DOHH2 (cell line): ENCODE measurements around the gene MICAL3.

ENCODE experiments used
- H3F3A ChIP-seq: fragments of 200-600 bp; sonication (generic), shearing (Covaris generic); 2 replicates; pipeline ENCODE4 v1.6.0; 2016; ENCODE audit warnings: antibody characterized with exemption, mild to moderate bottlenecking; ENCODE audit not compliant: control insufficient read depth, insufficient read depth
- H3K27ac ChIP-seq: fragments of 200-600 bp; sonication (generic); 2 replicates; pipeline ENCODE4 v1.5.1; 2014; ENCODE audit warnings: low read depth, mild to moderate bottlenecking, low read length, moderate library complexity
- H3K27me3 ChIP-seq: fragments of 200-600 bp; sonication (generic); 2 replicates; pipeline ENCODE4 v1.6.1; 2014; ENCODE audit warnings: mild to moderate bottlenecking, low read length, mixed read lengths; ENCODE audit not compliant: control insufficient read depth
- H3K36me3 ChIP-seq: fragments of 200-600 bp; sonication (generic); 2 replicates; pipeline ENCODE4 v1.6.1; 2014; ENCODE audit warnings: mild to moderate bottlenecking, low read length, moderate library complexity, mixed read lengths; ENCODE audit not compliant: control insufficient read depth
- H3K4me1 ChIP-seq: fragments of 200-600 bp; sonication (generic); 2 replicates; pipeline ENCODE4 v1.6.1; 2014; ENCODE audit warnings: mild to moderate bottlenecking, low read length, mixed read lengths; ENCODE audit not compliant: control insufficient read depth
- H3K4me2 ChIP-seq: fragments of 200-600 bp; sonication (generic); 2 replicates; pipeline ENCODE4 v1.6.0; 2014; ENCODE audit warnings: mild to moderate bottlenecking, low read length, moderate library complexity
- H3K4me3 ChIP-seq: fragments of 200-600 bp; sonication (generic); 2 replicates; pipeline ENCODE4 v1.5.1; 2014; ENCODE audit warnings: mild to moderate bottlenecking, low read length, mixed read lengths
- H3K79me2 ChIP-seq: fragments of 200-600 bp; sonication (generic); 2 replicates; pipeline ENCODE4 v1.6.1; 2014; ENCODE audit warnings: mild to moderate bottlenecking, low read length, mixed read lengths; ENCODE audit not compliant: control insufficient read depth
- H3K9me2 ChIP-seq: fragments of 200-600 bp; sonication (generic); replicated peaks from 2 replicates; pipeline ENCODE4 v1.6.1; 2014; ENCODE audit warnings: mild to moderate bottlenecking, low read length, mixed read lengths; ENCODE audit not compliant: control insufficient read depth
- H3K9me3 ChIP-seq: fragments of 200-600 bp; sonication (generic); 2 replicates; pipeline ENCODE4 v1.6.1; 2014; ENCODE audit warnings: antibody characterized with exemption, low read length, mixed read lengths; ENCODE audit not compliant: control insufficient read depth, insufficient read depth
- H4K20me1 ChIP-seq: fragments of 200-600 bp; sonication (generic); 2 replicates; pipeline ENCODE4 v1.6.0; 2014; ENCODE audit warnings: low read depth, mild to moderate bottlenecking, antibody characterized with exemption, low read length, moderate library complexity; ENCODE audit not compliant: control insufficient read depth, insufficient read depth
- EZH2phosphoT487 ChIP-seq: fragments of 200-600 bp; sonication (generic); IDR thresholded peaks from 2 replicates; pipeline ENCODE4 v1.6.1; 2017; ENCODE audit warnings: borderline replicate concordance, mild to moderate bottlenecking, antibody characterized with exemption, low read length, moderate library complexity, mixed read lengths
- TF ChIP-seq, protein P1 (sequence below): fragments of 200-600 bp; sonication (generic); IDR thresholded peaks from one replicate; pipeline ENCODE4 v1.5.1; 2014; ENCODE audit warnings: antibody characterized with exemption, mild to moderate bottlenecking, low read depth, low read length; ENCODE audit not compliant: poor library complexity, severe bottlenecking

The MICAL3 gene

DNA sequence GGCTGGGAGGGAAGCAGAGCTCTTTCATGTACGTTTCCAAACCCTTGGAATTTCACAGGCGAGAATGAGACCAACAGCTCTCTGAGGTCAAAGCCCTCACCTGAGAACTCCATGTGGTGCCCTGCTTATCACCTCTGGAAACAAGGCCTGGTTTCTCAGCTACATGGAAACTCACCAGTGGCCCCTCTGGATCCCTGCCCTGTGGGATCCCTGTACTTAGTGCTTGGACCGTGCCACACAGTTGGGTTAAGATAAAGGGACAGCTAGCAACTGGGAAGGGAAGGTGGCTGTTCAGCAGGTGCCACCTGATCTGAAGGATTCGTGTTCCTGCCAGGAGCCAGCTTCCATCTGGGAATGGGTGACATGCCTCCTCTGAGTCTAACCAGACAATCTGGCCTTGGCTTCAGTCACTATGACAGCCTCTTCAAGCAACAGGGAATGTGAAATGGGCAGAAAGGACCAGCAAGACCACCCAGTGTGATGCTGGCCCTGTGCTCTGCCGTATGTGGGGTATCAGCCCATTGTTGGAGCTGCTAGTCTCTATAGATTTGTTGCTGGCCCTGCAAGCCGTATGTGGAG, 195.8 kb downstream of the MICAL3 start:
- no peak for TF ChIP-seq EZH2phosphoT487
- Histone ChIP-seq H3K79me2 (no peaks in the 10 kb centered on the region), H3K4me1 (no peaks in the 10 kb centered on the region), H3K4me3 (no peak overlapping the region), H4K20me1 (peaks cover 4% of the 10 kb centered on the region; the same call in 1 of the 2 replicates), H3K9me2 (no peaks in the 10 kb centered on the region), H3K4me2 (no peak overlapping the region), H3K27ac (no peak overlapping the region), H3K36me3 (peaks cover 37% of the 10 kb centered on the region), H3F3A (no peaks in the 10 kb centered on the region), H3K9me3 (no peaks in the 10 kb centered on the region), H3K27me3 (no peaks in the 10 kb centered on the region)

DNA sequence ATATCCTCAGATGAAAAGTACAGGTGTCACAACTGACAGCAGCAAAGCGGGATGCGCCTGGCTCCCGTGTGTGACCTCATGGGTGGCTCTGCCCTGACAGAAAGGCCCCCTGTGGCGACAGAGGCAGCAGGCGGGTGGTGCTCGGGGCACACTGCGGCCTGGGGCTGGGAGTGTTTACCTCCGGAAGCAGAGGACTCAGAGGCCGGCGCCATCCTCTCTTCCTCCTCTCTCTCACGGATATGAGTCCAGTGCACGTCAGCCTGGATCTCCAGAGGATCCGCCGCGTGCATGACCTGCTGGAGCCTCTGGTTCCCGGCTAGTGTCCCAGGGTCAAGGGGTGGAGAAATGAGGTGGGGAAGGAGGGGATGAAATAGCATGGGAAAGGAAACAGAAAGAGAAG, 196.9 kb downstream of the MICAL3 start:
- Histone ChIP-seq H3K9me3 (no peaks in the 10 kb centered on the region), H3K9me2 (no peaks in the 10 kb centered on the region), H4K20me1 (peaks cover 4% of the 10 kb centered on the region; the same call in 1 of the 2 replicates), H3K4me2 (no peak overlapping the region), H3K27ac (no peak overlapping the region), H3K27me3 (no peaks in the 10 kb centered on the region), H3K4me1 (no peaks in the 10 kb centered on the region), H3F3A (no peaks in the 10 kb centered on the region), H3K79me2 (no peaks in the 10 kb centered on the region), H3K4me3 (no peak overlapping the region), H3K36me3 (peaks cover 41% of the 10 kb centered on the region)
- TF ChIP-seq, protein P1, sequence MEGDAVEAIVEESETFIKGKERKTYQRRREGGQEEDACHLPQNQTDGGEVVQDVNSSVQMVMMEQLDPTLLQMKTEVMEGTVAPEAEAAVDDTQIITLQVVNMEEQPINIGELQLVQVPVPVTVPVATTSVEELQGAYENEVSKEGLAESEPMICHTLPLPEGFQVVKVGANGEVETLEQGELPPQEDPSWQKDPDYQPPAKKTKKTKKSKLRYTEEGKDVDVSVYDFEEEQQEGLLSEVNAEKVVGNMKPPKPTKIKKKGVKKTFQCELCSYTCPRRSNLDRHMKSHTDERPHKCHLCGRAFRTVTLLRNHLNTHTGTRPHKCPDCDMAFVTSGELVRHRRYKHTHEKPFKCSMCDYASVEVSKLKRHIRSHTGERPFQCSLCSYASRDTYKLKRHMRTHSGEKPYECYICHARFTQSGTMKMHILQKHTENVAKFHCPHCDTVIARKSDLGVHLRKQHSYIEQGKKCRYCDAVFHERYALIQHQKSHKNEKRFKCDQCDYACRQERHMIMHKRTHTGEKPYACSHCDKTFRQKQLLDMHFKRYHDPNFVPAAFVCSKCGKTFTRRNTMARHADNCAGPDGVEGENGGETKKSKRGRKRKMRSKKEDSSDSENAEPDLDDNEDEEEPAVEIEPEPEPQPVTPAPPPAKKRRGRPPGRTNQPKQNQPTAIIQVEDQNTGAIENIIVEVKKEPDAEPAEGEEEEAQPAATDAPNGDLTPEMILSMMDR, result no peak
- TF ChIP-seq EZH2phosphoT487, result no peak

DNA sequence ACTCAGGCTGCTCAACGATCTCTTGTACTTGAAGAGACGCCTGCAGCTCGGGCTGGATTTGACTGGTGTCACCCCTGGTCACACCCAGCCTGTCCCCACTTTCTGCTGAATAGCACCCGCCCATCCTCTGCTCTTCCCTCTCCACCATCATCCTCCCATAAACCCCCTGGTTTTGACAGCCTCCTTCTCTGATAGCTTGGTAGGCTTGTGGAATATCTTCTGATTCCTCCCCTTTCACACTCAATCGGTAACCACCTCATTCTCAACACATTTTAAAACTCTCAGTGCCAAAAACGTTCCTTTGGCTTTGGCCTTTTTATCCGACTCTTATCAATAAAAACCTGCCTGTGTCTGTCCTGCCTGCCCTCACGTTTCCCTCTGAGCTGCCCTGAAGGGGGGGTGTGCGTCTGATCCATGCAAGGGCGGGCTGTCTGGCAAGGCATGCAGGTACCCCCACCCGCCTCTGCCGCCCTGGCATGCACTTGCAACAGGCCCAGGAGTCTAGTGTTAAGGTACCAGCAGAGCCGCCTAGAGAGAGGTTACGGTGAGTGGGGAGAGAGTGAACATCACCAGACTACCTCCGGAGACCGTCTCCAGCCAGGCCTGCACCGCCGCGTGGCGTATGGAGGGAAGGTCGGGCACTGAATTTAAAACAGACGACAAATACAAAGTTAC, 198.3 kb downstream of the MICAL3 start:
- Histone ChIP-seq H3K4me3 (no peak overlapping the region), H3K27ac (no peak overlapping the region), H3F3A (no peaks in the 10 kb centered on the region), H3K79me2 (no peaks in the 10 kb centered on the region), H3K27me3 (no peaks in the 10 kb centered on the region), H3K4me2 (no peak overlapping the region), H3K4me1 (no peaks in the 10 kb centered on the region), H3K36me3 (peaks cover 42% of the 10 kb centered on the region), H3K9me3 (no peaks in the 10 kb centered on the region), H3K9me2 (no peaks in the 10 kb centered on the region), H4K20me1 (peaks cover 4% of the 10 kb centered on the region; the same call in 1 of the 2 replicates)
- TF ChIP-seq EZH2phosphoT487, result no peak
- TF ChIP-seq, protein P1, result no peak

DNA sequence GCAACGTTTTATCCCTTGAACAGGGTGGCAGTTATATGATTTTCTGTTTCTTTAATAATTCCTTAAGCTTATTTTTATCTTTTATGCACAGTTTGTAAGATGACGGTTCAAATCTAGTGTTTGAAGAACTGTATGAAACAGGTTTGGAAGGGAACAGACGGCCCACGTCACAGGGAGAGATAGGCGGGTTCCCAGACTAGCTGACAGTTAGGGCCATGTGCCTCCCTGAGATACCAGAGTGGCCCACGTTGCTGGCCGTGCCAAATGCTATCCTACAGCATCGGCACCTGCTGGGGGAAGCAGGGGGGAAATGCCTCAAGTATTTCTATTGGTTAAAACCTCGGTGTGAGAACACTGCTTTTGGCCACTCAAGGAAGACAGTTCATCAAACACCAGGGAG, 199.9 kb downstream of the MICAL3 start:
- TF ChIP-seq, protein P1, result no peak
- TF ChIP-seq EZH2phosphoT487, result no peak
- H3K9me2 ChIP-seq, result no peaks in the 10 kb centered on the region
- H3K79me2 ChIP-seq, result no peaks in the 10 kb centered on the region
- no peaks in the 10 kb centered on the region for H3F3A ChIP-seq
- no peaks in the 10 kb centered on the region for H3K27me3 ChIP-seq
- no peak overlapping the region for H3K4me2 ChIP-seq
- no peak overlapping the region for H3K4me3 ChIP-seq
- peaks cover 32% of the 10 kb centered on the region for H3K36me3 ChIP-seq
- H3K27ac ChIP-seq, result no peak overlapping the region
- no peaks in the 10 kb centered on the region for H3K4me1 ChIP-seq
- 0 out of 2 replicates have a peak, but pooled peaks cover 4% of the 10 kb centered on the region for H4K20me1 ChIP-seq
- H3K9me3 ChIP-seq, result no peaks in the 10 kb centered on the region
